ENCODE measurements around the gene GRAMD1B.

The GRAMD1B gene

DNA sequence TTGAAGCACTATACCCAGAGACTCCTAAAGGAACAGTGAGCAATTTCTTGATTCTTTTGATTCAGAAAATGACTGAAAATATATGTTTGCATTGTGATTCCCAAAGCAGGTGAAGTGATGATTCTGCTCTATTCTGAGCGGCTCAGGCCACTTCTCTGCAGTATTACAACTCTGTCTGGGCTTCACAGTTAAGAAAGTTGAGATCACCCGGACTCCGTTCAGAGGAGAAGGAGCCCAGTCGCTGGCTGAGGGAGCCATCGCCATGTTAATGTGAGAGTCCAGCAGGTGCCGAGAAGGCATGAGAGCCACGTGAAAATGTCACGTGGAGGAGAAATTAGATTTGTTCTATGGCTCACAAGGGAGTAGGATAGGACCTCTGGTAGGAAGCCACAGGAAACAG is 132.8 kb downstream of the GRAMD1B start:
- H3K27ac Mint-ChIP-seq, result peak overlapping the region; percentile 46
- TF ChIP-seq CTCF (IDR thresholded peaks at IDR 0.05), result no peak

DNA sequence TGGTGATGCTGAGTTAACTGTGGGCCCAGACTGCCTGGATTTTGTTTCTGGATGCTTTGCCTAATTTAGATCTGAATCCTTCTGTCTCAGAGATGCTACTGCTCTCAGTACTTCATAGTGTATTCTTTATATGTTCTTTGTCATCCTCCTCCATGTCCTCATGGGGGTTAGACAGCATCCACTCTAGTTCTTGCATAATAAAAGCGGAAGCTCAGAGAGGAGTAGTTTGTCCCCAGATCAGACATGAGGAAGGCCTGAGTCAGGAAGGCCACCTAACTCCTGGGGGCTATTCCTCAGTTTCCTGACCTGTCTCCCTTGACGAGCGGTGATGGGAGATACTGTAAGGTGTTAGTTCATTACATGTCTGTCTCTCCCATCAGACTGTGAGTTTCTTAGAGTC is 134.2 kb downstream of the GRAMD1B start:
- no peak for TF ChIP-seq CTCF (IDR thresholded peaks at IDR 0.05)
- Mint-ChIP-seq H3K27ac (no peak overlapping the region), H3K4me3 (no peak overlapping the region), H3K36me3 (ENCODE audit: low read depth) (no peaks in the 10 kb centered on the region), H3K9me3 (no peaks in the 10 kb centered on the region), H3K4me1 (peaks cover 74% of the 10 kb centered on the region), H3K27me3 (ENCODE audit: low read depth, poor library complexity) (peaks cover 3% of the 10 kb centered on the region)
- no peak for DNase-seq

More for the DNA sequence above, 132.8 kb downstream of the GRAMD1B start:
- peaks cover 80% of the 10 kb centered on the region for H3K4me1 Mint-ChIP-seq
- H3K27me3 Mint-ChIP-seq (ENCODE audit: low read depth, poor library complexity), result no peaks in the 10 kb centered on the region
- no peaks in the 10 kb centered on the region for H3K36me3 Mint-ChIP-seq (ENCODE audit: low read depth)
- no peak overlapping the region for H3K4me3 Mint-ChIP-seq
- H3K9me3 Mint-ChIP-seq, result no peaks in the 10 kb centered on the region
- DNase-seq, result no peak

DNA sequence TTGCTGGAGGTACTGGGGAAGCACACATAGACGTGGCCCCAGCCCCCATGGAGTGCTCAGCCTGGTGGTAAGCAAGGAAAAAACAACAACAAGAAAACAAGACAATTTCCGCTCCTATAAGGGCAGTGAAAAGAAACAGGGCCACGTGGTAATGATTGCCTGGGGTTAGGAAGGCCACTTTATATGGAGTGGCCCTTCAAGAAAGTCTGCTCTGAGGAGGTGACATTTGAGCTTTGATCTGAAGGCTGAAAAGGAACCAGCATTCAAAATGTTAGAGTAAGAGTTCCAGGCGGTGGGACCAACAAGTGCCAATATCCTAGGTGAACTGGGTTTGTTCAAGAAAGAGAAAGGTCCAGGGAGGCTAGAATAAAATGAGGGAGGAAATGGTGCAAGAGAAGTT is 136.8 kb downstream of the GRAMD1B start:
- Mint-ChIP-seq H3K27ac (peak overlapping the region; percentile 91), H3K27me3 (ENCODE audit: low read depth, poor library complexity) (peaks cover 3% of the 10 kb centered on the region), H3K36me3 (ENCODE audit: low read depth) (no peaks in the 10 kb centered on the region), H3K9me3 (no peaks in the 10 kb centered on the region), H3K4me3 (no peak overlapping the region), H3K4me1 (peaks cover 48% of the 10 kb centered on the region)
- no peak for TF ChIP-seq CTCF (IDR thresholded peaks at IDR 0.05)
- no peak for DNase-seq

GRCh38 chr11:123567466-123567865 is 137.4 kb downstream of the GRAMD1B start:
- H3K9me3 Mint-ChIP-seq, result no peaks in the 10 kb centered on the region

DNA sequence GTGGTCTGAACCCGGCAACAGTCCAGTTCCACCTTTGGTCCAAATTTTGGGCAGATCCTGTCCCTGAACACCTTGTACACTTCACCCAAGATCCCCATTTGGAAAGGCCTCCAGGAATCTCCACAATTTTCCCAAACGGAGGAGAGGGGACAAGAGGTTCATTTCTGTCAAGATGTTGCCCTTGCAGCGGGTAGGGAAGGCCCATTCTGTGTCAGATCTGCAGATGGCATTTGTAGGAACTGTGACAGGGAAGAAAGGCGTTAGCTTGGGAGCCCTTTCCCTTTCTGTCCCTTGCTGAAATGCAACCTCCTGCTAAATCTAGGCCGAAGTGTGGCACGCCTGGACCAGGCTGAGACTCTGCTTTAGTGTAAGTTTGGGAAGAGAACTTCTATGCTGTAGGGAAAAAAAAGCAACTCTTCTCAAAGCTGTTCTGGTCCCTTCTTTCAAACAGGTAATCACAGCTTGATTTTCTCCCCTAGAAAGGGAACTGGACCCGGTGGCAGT is 138.3 kb downstream of the GRAMD1B start:
- DNase-seq, result no peak
- Mint-ChIP-seq H3K36me3 (ENCODE audit: low read depth) (no peaks in the 10 kb centered on the region), H3K27me3 (ENCODE audit: low read depth, poor library complexity) (peaks cover 7% of the 10 kb centered on the region), H3K27ac (no peak overlapping the region), H3K4me1 (peaks cover 33% of the 10 kb centered on the region), H3K9me3 (no peaks in the 10 kb centered on the region), H3K4me3 (no peak overlapping the region)
- no peak for TF ChIP-seq CTCF (IDR thresholded peaks at IDR 0.05)

More at GRCh38 chr11:123567466-123567865, 137.4 kb downstream of the GRAMD1B start:
- H3K4me3 Mint-ChIP-seq, result no peak overlapping the region
- DNase-seq, result no peak
- no peak for TF ChIP-seq CTCF (IDR thresholded peaks at IDR 0.05)
- H3K27ac Mint-ChIP-seq, result no peak overlapping the region
- peaks cover 42% of the 10 kb centered on the region for H3K4me1 Mint-ChIP-seq
- H3K27me3 Mint-ChIP-seq (ENCODE audit: low read depth, poor library complexity), result peaks cover 5% of the 10 kb centered on the region
- H3K36me3 Mint-ChIP-seq (ENCODE audit: low read depth), result no peaks in the 10 kb centered on the region

DNA sequence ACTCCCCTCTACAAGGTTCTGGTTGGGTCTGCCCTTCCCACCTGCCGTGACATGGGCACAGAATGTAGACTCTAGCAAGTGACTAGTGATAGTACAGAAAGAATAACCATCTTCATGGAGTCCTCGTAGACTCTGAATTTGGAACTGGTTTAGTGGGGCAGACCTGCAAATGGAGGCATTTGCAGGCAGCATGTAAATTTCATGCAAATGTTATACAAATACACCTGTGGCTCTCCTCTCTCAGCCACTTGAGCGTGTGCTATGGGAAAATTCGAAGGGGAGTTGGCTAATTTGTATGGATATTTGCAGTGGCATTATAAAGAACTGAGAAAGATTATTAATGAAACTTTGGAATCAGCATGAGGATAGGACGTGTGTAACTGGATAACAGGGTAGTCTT is 139.3 kb downstream of the GRAMD1B start:
- no peak for TF ChIP-seq CTCF (IDR thresholded peaks at IDR 0.05)

More for the DNA sequence above, 139.3 kb downstream of the GRAMD1B start:
- DNase-seq, result no peak
- Mint-ChIP-seq H3K4me1 (peaks cover 32% of the 10 kb centered on the region), H3K36me3 (ENCODE audit: low read depth) (no peaks in the 10 kb centered on the region), H3K9me3 (no peaks in the 10 kb centered on the region), H3K27me3 (ENCODE audit: low read depth, poor library complexity) (peaks cover 9% of the 10 kb centered on the region), H3K4me3 (no peak overlapping the region), H3K27ac (peak overlapping the region; percentile 34)
